ENCODE results near the gene TTC23.

Gene TTC23

GRCh38 chr15:99132634-99133287 lies 116.6 kb downstream of the TTC23 start:
- no peak overlapping the region for H3K27ac ChIP-seq (ENCODE audit: low read length, poor library complexity, severe bottlenecking)
- H2BK12ac ChIP-seq (ENCODE audit: low read length in 2 of 2) = no peak overlapping the region
- H3K9ac ChIP-seq (ENCODE audit: low read length) = no peak overlapping the region
- no peak overlapping the region for H3K4me3 ChIP-seq (ENCODE audit: insufficient read depth in 1 of 2, low read depth in 1 of 2, low read length in 2 of 2)
- H3K23ac ChIP-seq (ENCODE audit: low read length in 2 of 2) = no peak overlapping the region
- WGBS = 91% methylated on average over 17 of the region's 18 CpGs
- no peak for DNase-seq
- H3K4me2 ChIP-seq (ENCODE audit: low read length, poor library complexity, severe bottlenecking) = no peak overlapping the region
- peaks cover 41 to 42% of the 10 kb centered on the region in 2 experiments for H3K36me3 ChIP-seq (ENCODE audit: control insufficient read depth in 1 of 2, insufficient read depth in 2 of 2, low read depth in 1 of 2, low read length in 2 of 2)
- H3K9me3 ChIP-seq (ENCODE audit: control insufficient read depth, low read length) = no peaks in the 10 kb centered on the region
- no peak overlapping the region for H3K18ac ChIP-seq (ENCODE audit: low read depth in 1 of 2, low read length in 2 of 2)
- no peak overlapping the region for H3K14ac ChIP-seq (ENCODE audit: low read length in 2 of 2)
- no peak overlapping the region for H4K8ac ChIP-seq (ENCODE audit: low read length)
- H4K91ac ChIP-seq (ENCODE audit: low read length) = no peak overlapping the region
- no peak overlapping the region for H2AK5ac ChIP-seq (ENCODE audit: low read length, severe bottlenecking)
- no peak overlapping the region for H3K4ac ChIP-seq (ENCODE audit: low read depth in 1 of 2, low read length in 2 of 2)
- no peaks in the 10 kb centered on the region for H3K79me1 ChIP-seq (replicated peaks; ENCODE audit: low read length, poor library complexity, severe bottlenecking)
- H3K4me1 ChIP-seq (ENCODE audit: control insufficient read depth, insufficient read depth, low read depth, low read length) = peaks cover 15% of the 10 kb centered on the region
- no peak overlapping the region for H2BK5ac ChIP-seq (ENCODE audit: low read depth, low read length, poor library complexity, severe bottlenecking)
- H2AFZ ChIP-seq (ENCODE audit: low read depth, low read length) = no peak overlapping the region
- no peak overlapping the region for H2BK15ac ChIP-seq (ENCODE audit: low read depth, poor library complexity, severe bottlenecking)
- no peaks in the 10 kb centered on the region for H3K27me3 ChIP-seq (ENCODE audit: control insufficient read depth in 1 of 2, insufficient read depth in 1 of 2, low read length in 2 of 2)
- no peak overlapping the region for H2BK120ac ChIP-seq (ENCODE audit: low read depth, low read length)

- no peak overlapping the region for H2BK15ac ChIP-seq (ENCODE audit: low read depth, poor library complexity, severe bottlenecking)
- no peaks in the 10 kb centered on the region for H3K79me1 ChIP-seq (replicated peaks; ENCODE audit: low read length, poor library complexity, severe bottlenecking)
- no peaks in the 10 kb centered on the region for H3K27me3 ChIP-seq (ENCODE audit: control insufficient read depth in 1 of 2, insufficient read depth in 1 of 2, low read length in 2 of 2)
- H3K18ac ChIP-seq (ENCODE audit: low read depth in 1 of 2, low read length in 2 of 2) = no peak overlapping the region
- H3K23ac ChIP-seq (ENCODE audit: low read length in 2 of 2) = no peak overlapping the region
- no peak overlapping the region for H3K4ac ChIP-seq (ENCODE audit: low read depth in 1 of 2, low read length in 2 of 2)
- peaks cover 15% of the 10 kb centered on the region for H3K4me1 ChIP-seq (ENCODE audit: control insufficient read depth, insufficient read depth, low read depth, low read length)
- H2BK5ac ChIP-seq (ENCODE audit: low read depth, low read length, poor library complexity, severe bottlenecking) = no peak overlapping the region
- peaks cover 34 to 40% of the 10 kb centered on the region in 2 experiments for H3K36me3 ChIP-seq (ENCODE audit: control insufficient read depth in 1 of 2, insufficient read depth in 2 of 2, low read depth in 1 of 2, low read length in 2 of 2)
- 82% methylated on average over 4 of the region's 4 CpGs for whole genome bisulfite sequencing
- H2BK12ac ChIP-seq (ENCODE audit: low read length in 2 of 2) = no peak overlapping the region
- H3K9ac ChIP-seq (ENCODE audit: low read length) = no peak overlapping the region
- H2BK120ac ChIP-seq (ENCODE audit: low read depth, low read length) = no peak overlapping the region
- no peak overlapping the region for H3K14ac ChIP-seq (ENCODE audit: low read length in 2 of 2)
- no peak overlapping the region for H3K4me2 ChIP-seq (ENCODE audit: low read length, poor library complexity, severe bottlenecking)
- H3K27ac ChIP-seq (ENCODE audit: low read length, poor library complexity, severe bottlenecking) = no peak overlapping the region
- no peak overlapping the region for H2AFZ ChIP-seq (ENCODE audit: low read depth, low read length)
- no peak overlapping the region for H2AK5ac ChIP-seq (ENCODE audit: low read length, severe bottlenecking)
- no peaks in the 10 kb centered on the region for H3K9me3 ChIP-seq (ENCODE audit: control insufficient read depth, low read length)
- no peak overlapping the region for H4K91ac ChIP-seq (ENCODE audit: low read length)
- no peak overlapping the region for H3K4me3 ChIP-seq (ENCODE audit: insufficient read depth in 1 of 2, low read depth in 1 of 2, low read length in 2 of 2)
- no peak overlapping the region for H4K8ac ChIP-seq (ENCODE audit: low read length)
- DNase-seq = no peak
These were observed 117.3 kb downstream of the TTC23 start for GRCh38 chr15:99132122-99132521.

- Histone ChIP-seq H3K18ac (ENCODE audit: low read depth in 1 of 2, low read length in 2 of 2) (no peak overlapping the region), H3K79me1 (replicated peaks; ENCODE audit: low read length, poor library complexity, severe bottlenecking) (no peaks in the 10 kb centered on the region), H2BK5ac (ENCODE audit: low read depth, low read length, poor library complexity, severe bottlenecking) (no peak overlapping the region), H2BK12ac (ENCODE audit: low read length in 2 of 2) (no peak overlapping the region), H4K8ac (ENCODE audit: low read length) (no peak overlapping the region), H3K14ac (ENCODE audit: low read length in 2 of 2) (no peak overlapping the region), H3K4me1 (ENCODE audit: control insufficient read depth, insufficient read depth, low read depth, low read length) (peaks cover 12% of the 10 kb centered on the region), H2AFZ (ENCODE audit: low read depth, low read length) (no peak overlapping the region), H3K27ac (ENCODE audit: low read length, poor library complexity, severe bottlenecking) (no peak overlapping the region), H3K23ac (ENCODE audit: low read length in 2 of 2) (no peak overlapping the region), H4K91ac (ENCODE audit: low read length) (no peak overlapping the region), H2AK5ac (ENCODE audit: low read length, severe bottlenecking) (no peak overlapping the region), H2BK120ac (ENCODE audit: low read depth, low read length) (no peak overlapping the region), H3K9ac (ENCODE audit: low read length) (no peak overlapping the region), H3K9me3 (ENCODE audit: control insufficient read depth, low read length) (no peaks in the 10 kb centered on the region), H3K4me2 (ENCODE audit: low read length, poor library complexity, severe bottlenecking) (no peak overlapping the region), H3K4me3 (ENCODE audit: insufficient read depth in 1 of 2, low read depth in 1 of 2, low read length in 2 of 2) (no peak overlapping the region), H3K27me3 (ENCODE audit: control insufficient read depth in 1 of 2, insufficient read depth in 1 of 2, low read length in 2 of 2) (no peaks in the 10 kb centered on the region), H3K36me3 (ENCODE audit: control insufficient read depth in 1 of 2, insufficient read depth in 2 of 2, low read depth in 1 of 2, low read length in 2 of 2) (peaks cover 31 to 37% of the 10 kb centered on the region in 2 experiments), H3K4ac (ENCODE audit: low read depth in 1 of 2, low read length in 2 of 2) (no peak overlapping the region), H2BK15ac (ENCODE audit: low read depth, poor library complexity, severe bottlenecking) (no peak overlapping the region)
- 95% methylated on average over 25 of the region's 25 CpGs for WGBS
- DNase-seq = no peak
These were observed 117.8 kb downstream of the TTC23 start for GRCh38 chr15:99131441-99132023.

- H3K79me1 ChIP-seq (replicated peaks; ENCODE audit: low read length, poor library complexity, severe bottlenecking) = peaks cover 3% of the 10 kb centered on the region
- H3K4me1 ChIP-seq (ENCODE audit: control insufficient read depth, insufficient read depth, low read depth, low read length) = peaks cover 17% of the 10 kb centered on the region
- no peak overlapping the region for H3K4me2 ChIP-seq (ENCODE audit: low read length, poor library complexity, severe bottlenecking)
- H3K18ac ChIP-seq (ENCODE audit: low read depth in 1 of 2, low read length in 2 of 2) = no peak overlapping the region
- H3K27me3 ChIP-seq (ENCODE audit: control insufficient read depth in 1 of 2, insufficient read depth in 1 of 2, low read length in 2 of 2) = no peaks in the 10 kb centered on the region
- WGBS = 95% methylated on average over 30 of the region's 30 CpGs
- H2BK5ac ChIP-seq (ENCODE audit: low read depth, low read length, poor library complexity, severe bottlenecking) = no peak overlapping the region
- H4K8ac ChIP-seq (ENCODE audit: low read length) = no peak overlapping the region
- H3K4ac ChIP-seq (ENCODE audit: low read depth in 1 of 2, low read length in 2 of 2) = no peak overlapping the region
- H3K14ac ChIP-seq (ENCODE audit: low read length in 2 of 2) = no peak overlapping the region
- DNase-seq = no peak
- H2AK5ac ChIP-seq (ENCODE audit: low read length, severe bottlenecking) = no peak overlapping the region
- H4K91ac ChIP-seq (ENCODE audit: low read length) = no peak overlapping the region
- H3K23ac ChIP-seq (ENCODE audit: low read length in 2 of 2) = no peak overlapping the region
- no peak overlapping the region for H2BK120ac ChIP-seq (ENCODE audit: low read depth, low read length)
- H3K36me3 ChIP-seq (ENCODE audit: control insufficient read depth in 1 of 2, insufficient read depth in 2 of 2, low read depth in 1 of 2, low read length in 2 of 2) = peaks cover 31 to 34% of the 10 kb centered on the region in 2 experiments
- no peak overlapping the region for H3K9ac ChIP-seq (ENCODE audit: low read length)
- H3K4me3 ChIP-seq (ENCODE audit: insufficient read depth in 1 of 2, low read depth in 1 of 2, low read length in 2 of 2) = no peak overlapping the region
- no peak overlapping the region for H2BK12ac ChIP-seq (ENCODE audit: low read length in 2 of 2)
- H3K27ac ChIP-seq (ENCODE audit: low read length, poor library complexity, severe bottlenecking) = no peak overlapping the region
- H2BK15ac ChIP-seq (ENCODE audit: low read depth, poor library complexity, severe bottlenecking) = no peak overlapping the region
- no peaks in the 10 kb centered on the region for H3K9me3 ChIP-seq (ENCODE audit: control insufficient read depth, low read length)
- no peak overlapping the region for H2AFZ ChIP-seq (ENCODE audit: low read depth, low read length)
These were observed 118.5 kb downstream of the TTC23 start for GRCh38 chr15:99130765-99131440.
